K562 (cell line): ENCODE measurements around the gene DHX29. TPM values are rescaled to one million over a fixed set of nuclear protein-coding genes. Genes with fewer than 3 reads are reported as not detected.

Experiments used
- BMI1 ChIP-seq: fragments of 150-350 bp; IDR thresholded peaks from 2 replicates; pipeline ENCODE4 v1.6.1; 2014; ENCODE audit warnings: low read length
- ELF4 ChIP-seq: fragments of 450-650 bp; formaldehyde crosslinking; IDR thresholded peaks from 2 replicates; pipeline ENCODE4 v1.4.0; 2022; ENCODE audit warnings: missing genetic modification characterization
- FOXM1 ChIP-seq, 2 experiments: fragments of 450-650 bp in 1 of 2; sonication (generic) in 1 of 2; formaldehyde crosslinking in 1 of 2; IDR thresholded peaks; 2 replicates each; pipeline versions ENCODE4 v1.6.1 to v1.9.0; 2017 to 2022; ENCODE audit warnings: low read depth in 2 of 2, mild to moderate bottlenecking in 2 of 2, missing genetic modification reagents in 1 of 2, moderate library complexity in 1 of 2
- HIVEP1 ChIP-seq: fragments of 250-450 bp; sonication (Bioruptor Pico); IDR thresholded peaks from 2 replicates; pipeline ENCODE4 v1.4.0; 2020; ENCODE audit warnings: mild to moderate bottlenecking
- KDM1A ChIP-seq, 2 experiments: fragments of 450-650 bp; IDR thresholded peaks; 2 replicates each; pipeline ENCODE4 v1.6.1; 2016; ENCODE audit warnings: mild to moderate bottlenecking in 2 of 2
- NCOR1 ChIP-seq: fragments of 450-650 bp; IDR thresholded peaks from 2 replicates; pipeline ENCODE4 v1.6.1; 2016; ENCODE audit warnings: mild to moderate bottlenecking, moderate library complexity
- NRF1 ChIP-seq, 2 experiments: fragments of 450-650 bp; IDR thresholded peaks in 1 of 2; conservative IDR thresholded peaks in 1 of 2; 2 replicates each; pipeline ENCODE4 v1.6.1; 2014; ENCODE audit warnings: mild to moderate bottlenecking in 2 of 2
- POU5F1 ChIP-seq: fragments of 150-350 bp; IDR thresholded peaks from 2 replicates; pipeline ENCODE4 v1.6.1; 2014; ENCODE audit warnings: borderline replicate concordance, low read length, low read depth, mild to moderate bottlenecking; ENCODE audit not compliant: partially characterized antibody
- SAP30 ChIP-seq: fragments of 200-600 bp; sonication (generic); IDR thresholded peaks from 2 replicates; pipeline ENCODE4 v1.6.1; 2012; ENCODE audit warnings: borderline replicate concordance, low read depth, mild to moderate bottlenecking, moderate library complexity, low read length, control low read depth, inconsistent platforms; ENCODE audit not compliant: insufficient read depth, poor library complexity, severe bottlenecking
- SMARCC2 ChIP-seq: fragments of 450-650 bp; IDR thresholded peaks from 2 replicates; pipeline ENCODE4 v1.6.1; 2017; ENCODE audit warnings: antibody characterized with exemption, moderate library complexity, mild to moderate bottlenecking, low read depth
- SMC3 ChIP-seq: conservative IDR thresholded peaks from 2 replicates; pipeline ENCODE4 v1.6.1; 2011; ENCODE audit warnings: low read depth, low read length, improper control_type of control experiment; ENCODE audit not compliant: insufficient read depth
- WHSC1 ChIP-seq: IDR thresholded peaks from one replicate; pipeline ENCODE4 v1.6.1; 2012; ENCODE audit warnings: low read length, control low read depth, inconsistent platforms
- YY1 ChIP-seq, 3 experiments: IDR thresholded peaks; 2 replicates each; pipeline ENCODE4 v1.6.1; 2011; ENCODE audit warnings: low read length in 2 of 3, mild to moderate bottlenecking in 2 of 3, moderate library complexity in 2 of 3, borderline replicate concordance in 1 of 3, control low read depth in 1 of 3, low read depth in 1 of 3; ENCODE audit not compliant: insufficient read depth in 3 of 3, insufficient replicate concordance in 2 of 3, control insufficient read depth in 1 of 3, insufficient read length in 1 of 3; ENCODE audit errors: extremely low read depth in 1 of 3
- ZNF175 ChIP-seq: fragments of 200-800 bp; sonication (Bioruptor generic); IDR thresholded peaks from 2 replicates; pipeline ENCODE4 v1.6.1; 2016; ENCODE audit warnings: low read depth, mild to moderate bottlenecking, missing genetic modification characterization, missing compliant biosample characterization
- polyA plus RNA-seq, 8 experiments: library from polyadenylated mRNA; depleted of rRNA in 4 of 8; stranded (reverse) in 5 of 8; unstranded in 3 of 8; fragments of >200 nt; fragmentation: Nextera tagmentation in 2 of 8; fragmentation: Illumina TruSeq in 1 of 8; extraction: Ambion mirVana in 2 of 8; extraction: Trizol in 1 of 8; gene quantifications; 2 replicates each; pipeline versions ENCODE4 v1.2.1 to v1.2.3, GENCODE V29; 2011 to 2014; ENCODE audit warnings: inconsistent platforms in 1 of 8, missing spikeins in 1 of 8
- total RNA-seq, 7 experiments: library from RNA; depleted of rRNA in 6 of 7; stranded (reverse); fragments of >200 nt in 6 of 7; fragmentation: Illumina TruSeq in 2 of 7; extraction: Trizol in 2 of 7; gene quantifications; 2 replicates each; pipeline versions ENCODE4 v1.2.1 to v1.2.3, GENCODE V29; 2011 to 2021; ENCODE audit warnings: low replicate concordance in 1 of 7
- TF ChIP-seq, protein P1 (sequence below), 2 experiments: fragments of 450-650 bp in 1 of 2; IDR thresholded peaks; 2 replicates each; pipeline ENCODE4 v1.6.1; 2011 to 2017; ENCODE audit warnings: low read depth in 2 of 2, antibody characterized with exemption in 1 of 2, borderline replicate concordance in 1 of 2, low read length in 1 of 2, mild to moderate bottlenecking in 1 of 2, mixed read lengths in 1 of 2; ENCODE audit not compliant: control insufficient read depth in 1 of 2
- TF ChIP-seq, protein P2 (sequence below): fragments of 450-650 bp; formaldehyde crosslinking; conservative IDR thresholded peaks from 2 replicates; pipeline ENCODE4 v1.4.0; 2022; ENCODE audit warnings: mild to moderate bottlenecking, missing genetic modification characterization
- TF ChIP-seq, protein P3 (sequence below): sonication (generic); formaldehyde crosslinking; IDR thresholded peaks from 2 replicates; pipeline ENCODE4 v1.8.0; 2023; ENCODE audit warnings: mild to moderate bottlenecking, missing genetic modification reagents
- TF ChIP-seq, protein P4 (sequence below): fragments of 450-650 bp; IDR thresholded peaks from 2 replicates; pipeline ENCODE4 v1.6.1; 2017; ENCODE audit warnings: mild to moderate bottlenecking, moderate library complexity

DHX29 gene
- total and polyA plus RNA-seq, 9 of the 15 experiments (the other 6 are each of a cell fraction or from before 2014, with no cell fraction given) = 7.5 to 42.1 (median 25.0) TPM

DNA sequence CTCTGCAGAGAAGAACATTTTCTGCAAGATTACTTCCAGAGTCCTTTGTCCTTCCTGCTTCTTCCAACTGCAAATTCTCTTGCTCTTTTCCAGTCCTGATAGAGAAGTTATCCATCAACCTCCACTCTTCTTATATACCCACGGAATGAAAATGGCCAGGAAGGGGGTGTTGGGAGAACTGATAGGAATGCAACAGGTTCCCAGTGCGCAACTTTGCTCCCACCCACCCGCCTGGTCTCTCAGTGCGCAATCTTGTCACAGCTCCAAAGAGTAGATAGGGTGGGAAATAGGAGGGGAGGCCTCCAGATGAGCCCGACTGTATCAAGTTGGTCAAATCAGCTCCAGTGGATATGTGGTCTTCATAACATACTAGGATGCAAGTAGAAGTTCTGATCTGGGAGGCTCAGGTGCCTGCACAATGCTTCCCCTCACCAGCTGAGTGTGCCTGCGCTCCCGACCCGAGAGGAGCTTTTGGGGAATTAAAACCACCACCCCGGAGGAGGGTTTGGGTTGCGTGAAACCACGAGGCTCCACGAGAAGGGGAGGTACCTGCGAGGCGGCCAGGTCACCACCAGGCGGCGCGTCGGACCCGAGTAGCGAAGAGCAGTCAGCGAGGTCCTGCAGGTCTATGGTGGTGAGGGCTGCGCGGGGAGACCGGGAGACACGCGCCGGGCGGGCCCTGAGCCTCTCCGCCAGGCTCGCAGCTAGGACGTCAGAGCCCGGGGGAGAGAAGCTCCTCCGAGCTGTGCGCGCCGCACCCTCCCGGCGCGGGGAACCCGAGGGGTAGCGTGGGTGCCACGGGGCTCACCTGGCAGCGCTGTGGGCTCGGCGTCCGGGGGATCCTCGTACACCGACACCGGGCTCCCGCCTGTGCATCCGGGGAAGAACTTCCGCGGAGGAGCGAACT lies 81.2 kb downstream of the DHX29 start (continued):
- TF ChIP-seq, protein P1, sequence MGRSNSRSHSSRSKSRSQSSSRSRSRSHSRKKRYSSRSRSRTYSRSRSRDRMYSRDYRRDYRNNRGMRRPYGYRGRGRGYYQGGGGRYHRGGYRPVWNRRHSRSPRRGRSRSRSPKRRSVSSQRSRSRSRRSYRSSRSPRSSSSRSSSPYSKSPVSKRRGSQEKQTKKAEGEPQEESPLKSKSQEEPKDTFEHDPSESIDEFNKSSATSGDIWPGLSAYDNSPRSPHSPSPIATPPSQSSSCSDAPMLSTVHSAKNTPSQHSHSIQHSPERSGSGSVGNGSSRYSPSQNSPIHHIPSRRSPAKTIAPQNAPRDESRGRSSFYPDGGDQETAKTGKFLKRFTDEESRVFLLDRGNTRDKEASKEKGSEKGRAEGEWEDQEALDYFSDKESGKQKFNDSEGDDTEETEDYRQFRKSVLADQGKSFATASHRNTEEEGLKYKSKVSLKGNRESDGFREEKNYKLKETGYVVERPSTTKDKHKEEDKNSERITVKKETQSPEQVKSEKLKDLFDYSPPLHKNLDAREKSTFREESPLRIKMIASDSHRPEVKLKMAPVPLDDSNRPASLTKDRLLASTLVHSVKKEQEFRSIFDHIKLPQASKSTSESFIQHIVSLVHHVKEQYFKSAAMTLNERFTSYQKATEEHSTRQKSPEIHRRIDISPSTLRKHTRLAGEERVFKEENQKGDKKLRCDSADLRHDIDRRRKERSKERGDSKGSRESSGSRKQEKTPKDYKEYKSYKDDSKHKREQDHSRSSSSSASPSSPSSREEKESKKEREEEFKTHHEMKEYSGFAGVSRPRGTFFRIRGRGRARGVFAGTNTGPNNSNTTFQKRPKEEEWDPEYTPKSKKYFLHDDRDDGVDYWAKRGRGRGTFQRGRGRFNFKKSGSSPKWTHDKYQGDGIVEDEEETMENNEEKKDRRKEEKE (IDR thresholded peaks at IDR 0.05; ENCODE audit: borderline replicate concordance in 1 of 2, control insufficient read depth in 1 of 2, low read depth in 2 of 2, low read length in 1 of 2) = no peak
- TF ChIP-seq ZNF175 (CRISPR knock-in tag) (no peak), SAP30 (no peak), POU5F1 (no peak), BMI1 (no peak), KDM1A (IDR thresholded peaks at IDR 0.05) (no peak), NCOR1 (no peak), ELF4 (CRISPR knock-in tag) (no peak), WHSC1 (no peak), NRF1 (conservative IDR thresholded peaks at IDR 0.05 in 1 of 2, IDR thresholded peaks at IDR 0.05 in 1 of 2) (peak; percentile 84 to 87), SMC3 (peak; percentile 64), SMARCC2 (no peak), YY1 (IDR thresholded peaks at IDR 0.05; ENCODE audit: borderline replicate concordance in 1 of 3, control insufficient read depth in 1 of 3, extremely low read depth in 1 of 3, insufficient read depth in 3 of 3, insufficient read length in 1 of 3, insufficient replicate concordance in 2 of 3, low read depth in 1 of 3, low read length in 2 of 3) (peak in 2 of 3 experiments; percentile 48 to 81), FOXM1 (IDR thresholded peaks at IDR 0.05; ENCODE audit: low read depth) (no peak), FOXM1 (CRISPR knock-in tag; IDR thresholded peaks at IDR 0.05; ENCODE audit: low read depth) (no peak), HIVEP1 (CRISPR knock-in tag) (no peak)
- TF ChIP-seq, protein P2, sequence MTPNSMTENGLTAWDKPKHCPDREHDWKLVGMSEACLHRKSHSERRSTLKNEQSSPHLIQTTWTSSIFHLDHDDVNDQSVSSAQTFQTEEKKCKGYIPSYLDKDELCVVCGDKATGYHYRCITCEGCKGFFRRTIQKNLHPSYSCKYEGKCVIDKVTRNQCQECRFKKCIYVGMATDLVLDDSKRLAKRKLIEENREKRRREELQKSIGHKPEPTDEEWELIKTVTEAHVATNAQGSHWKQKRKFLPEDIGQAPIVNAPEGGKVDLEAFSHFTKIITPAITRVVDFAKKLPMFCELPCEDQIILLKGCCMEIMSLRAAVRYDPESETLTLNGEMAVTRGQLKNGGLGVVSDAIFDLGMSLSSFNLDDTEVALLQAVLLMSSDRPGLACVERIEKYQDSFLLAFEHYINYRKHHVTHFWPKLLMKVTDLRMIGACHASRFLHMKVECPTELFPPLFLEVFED (CRISPR knock-in tag) = no peak
- TF ChIP-seq, protein P3, sequence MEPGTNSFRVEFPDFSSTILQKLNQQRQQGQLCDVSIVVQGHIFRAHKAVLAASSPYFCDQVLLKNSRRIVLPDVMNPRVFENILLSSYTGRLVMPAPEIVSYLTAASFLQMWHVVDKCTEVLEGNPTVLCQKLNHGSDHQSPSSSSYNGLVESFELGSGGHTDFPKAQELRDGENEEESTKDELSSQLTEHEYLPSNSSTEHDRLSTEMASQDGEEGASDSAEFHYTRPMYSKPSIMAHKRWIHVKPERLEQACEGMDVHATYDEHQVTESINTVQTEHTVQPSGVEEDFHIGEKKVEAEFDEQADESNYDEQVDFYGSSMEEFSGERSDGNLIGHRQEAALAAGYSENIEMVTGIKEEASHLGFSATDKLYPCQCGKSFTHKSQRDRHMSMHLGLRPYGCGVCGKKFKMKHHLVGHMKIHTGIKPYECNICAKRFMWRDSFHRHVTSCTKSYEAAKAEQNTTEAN (CRISPR knock-in tag) = no peak
- TF ChIP-seq, protein P4, sequence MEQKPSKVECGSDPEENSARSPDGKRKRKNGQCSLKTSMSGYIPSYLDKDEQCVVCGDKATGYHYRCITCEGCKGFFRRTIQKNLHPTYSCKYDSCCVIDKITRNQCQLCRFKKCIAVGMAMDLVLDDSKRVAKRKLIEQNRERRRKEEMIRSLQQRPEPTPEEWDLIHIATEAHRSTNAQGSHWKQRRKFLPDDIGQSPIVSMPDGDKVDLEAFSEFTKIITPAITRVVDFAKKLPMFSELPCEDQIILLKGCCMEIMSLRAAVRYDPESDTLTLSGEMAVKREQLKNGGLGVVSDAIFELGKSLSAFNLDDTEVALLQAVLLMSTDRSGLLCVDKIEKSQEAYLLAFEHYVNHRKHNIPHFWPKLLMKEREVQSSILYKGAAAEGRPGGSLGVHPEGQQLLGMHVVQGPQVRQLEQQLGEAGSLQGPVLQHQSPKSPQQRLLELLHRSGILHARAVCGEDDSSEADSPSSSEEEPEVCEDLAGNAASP = no peak
